Measurements from ENCODE around the gene PTPMT1.

DNA sequence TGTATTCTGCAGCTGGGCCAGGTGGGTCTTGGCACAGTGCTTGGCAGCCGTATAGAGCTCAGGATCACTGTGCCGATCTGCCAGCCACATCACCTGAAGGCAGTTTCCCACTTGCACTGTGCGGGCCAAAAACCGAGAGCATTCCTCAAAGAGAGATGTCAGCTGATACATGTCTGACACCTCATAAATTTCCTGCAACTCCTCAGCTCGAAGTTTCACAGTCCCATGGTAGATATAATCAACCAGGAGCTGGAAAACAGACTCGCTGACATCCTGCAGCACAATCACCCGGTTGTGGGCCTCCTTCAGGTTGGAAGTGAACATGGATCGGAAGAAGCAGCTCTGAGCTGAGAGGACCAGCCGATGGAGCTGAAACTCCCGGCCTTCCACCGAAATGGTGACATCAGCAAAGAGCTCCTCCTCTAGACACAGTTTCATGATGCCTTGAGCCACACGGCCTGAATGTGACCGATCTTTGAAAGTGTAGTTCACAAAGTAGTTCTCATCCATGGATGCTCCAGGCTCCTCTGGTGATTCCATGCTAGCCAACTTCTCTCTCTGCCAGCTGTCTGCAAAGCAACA, 12.2 kb downstream of the PTPMT1 start:
- no peak for TF ChIP-seq CTCF (IDR thresholded peaks at IDR 0.05)
- no peak for TF ChIP-seq EP300 (IDR thresholded peaks at IDR 0.05)
- no peak for TF ChIP-seq POLR2A (IDR thresholded peaks at IDR 0.05)
